Common myeloid progenitor, CD34-positive (primary cell): ENCODE measurements around the gene CAPSL.
A peak's percentile ranks its signal among the peaks of the same experiment; 100 is the strongest.

Experiments used
- CTCF ChIA-PET: fragments of 350-600 bp; sonication (Branson Sonifier 250); formaldehyde crosslinking; loops from one replicate; lab custom pipeline; 2021; ENCODE audit warnings: antibody characterized with exemption; lab: Charles Lee
- POLR2A ChIA-PET: fragments of 350-600 bp; sonication (Branson Sonifier 250); formaldehyde crosslinking; loops from one replicate; lab custom pipeline; 2021; ENCODE audit warnings: antibody characterized with exemption; lab: Charles Lee
- DNase-seq, 3 donors: peaks; one replicate each; pipeline versions ENCODE4 v3.0.0 to v3.0.0-alpha.2; 2013
- H3K27ac ChIP-seq, 2 experiments: 1 replicate in 1 of 2; 2 replicates in 1 of 2; pipeline ENCODE4 v1.7.0; 2013; ENCODE audit warnings: inconsistent platforms in 2 of 2, low read length in 2 of 2, mild to moderate bottlenecking in 2 of 2, low read depth in 1 of 2, moderate library complexity in 1 of 2; ENCODE audit not compliant: severe bottlenecking in 2 of 2, insufficient read depth in 1 of 2, poor library complexity in 1 of 2
- H3K27me3 ChIP-seq, 5 experiments: replicated peaks in 2 of 5; 1 replicate in 3 of 5; 2 replicates in 2 of 5; pipeline versions ENCODE4 v1.6.1 to v1.7.0; 2013; ENCODE audit warnings: low read length in 4 of 5, mild to moderate bottlenecking in 2 of 5, moderate library complexity in 2 of 5, inconsistent platforms in 1 of 5; ENCODE audit not compliant: insufficient read depth in 5 of 5, control insufficient read depth in 4 of 5
- H3K36me3 ChIP-seq, 4 experiments: 1 replicate in 2 of 4; 2 replicates in 2 of 4; pipeline versions ENCODE4 v1.6.1 to v1.7.0; 2013; ENCODE audit warnings: low read length in 3 of 4, control low read depth in 1 of 4, mild to moderate bottlenecking in 1 of 4; ENCODE audit not compliant: control insufficient read depth in 4 of 4, insufficient read depth in 4 of 4
- H3K4me1 ChIP-seq, 4 experiments: 1 replicate in 3 of 4; 2 replicates in 1 of 4; pipeline versions ENCODE4 v1.6.1 to v1.7.1; 2013; ENCODE audit warnings: low read length in 3 of 4, mild to moderate bottlenecking in 3 of 4, control low read depth in 1 of 4, inconsistent platforms in 1 of 4, moderate library complexity in 1 of 4; ENCODE audit not compliant: control insufficient read depth in 4 of 4, insufficient read depth in 4 of 4; ENCODE audit errors: control extremely low read depth in 1 of 4
- H3K4me3 ChIP-seq, 7 experiments: 1 replicate in 4 of 7; 2 replicates in 3 of 7; pipeline versions ENCODE4 v1.5.1 to v1.7.0; 2013; ENCODE audit warnings: mild to moderate bottlenecking in 7 of 7, low read length in 6 of 7, moderate library complexity in 6 of 7, inconsistent platforms in 2 of 7, low read depth in 2 of 7, control low read depth in 1 of 7; ENCODE audit not compliant: insufficient read depth in 4 of 7, control insufficient read depth in 1 of 7; ENCODE audit errors: extremely low read depth in 1 of 7
- H3K9me3 ChIP-seq, 5 experiments: 1 replicate in 4 of 5; 2 replicates in 1 of 5; pipeline versions ENCODE4 v1.6.1 to v1.7.1; 2013; ENCODE audit warnings: low read length in 4 of 5, mild to moderate bottlenecking in 2 of 5, inconsistent platforms in 1 of 5, low read depth in 1 of 5, moderate library complexity in 1 of 5; ENCODE audit not compliant: control insufficient read depth in 4 of 5, insufficient read depth in 2 of 5; ENCODE audit errors: control extremely low read depth in 1 of 5
- WGBS: methylation state at CpG from one replicate; pipeline ENCODE4 v1.1.5; 2013; ENCODE audit not compliant: insufficient coverage; 5-methylcytosine and 5-hydroxymethylcytosine counted together

CAPSL gene

GRCh38 chr5:35886381-35886780 is 52.0 kb downstream of the CAPSL start:
- no CpG with 5 or more reads among the region's 3 CpGs for WGBS
- no peak overlapping the region for H3K4me3 ChIP-seq
- peaks cover 0 to 2% (median 0%) of the 10 kb centered on the region in 5 experiments for H3K9me3 ChIP-seq
- POLR2A ChIA-PET: no interaction called here
- DNase-seq: peak in 2 of 3 donors; percentile 50 to 66
- H3K4me1 ChIP-seq: peaks cover 14 to 42% (median 27%) of the 10 kb centered on the region in 4 experiments
- H3K36me3 ChIP-seq: no peaks in the 10 kb centered on the region
- no peaks in the 10 kb centered on the region for H3K27me3 ChIP-seq
- CTCF ChIA-PET: no interaction called here
- H3K27ac ChIP-seq: no peak overlapping the region

DNA sequence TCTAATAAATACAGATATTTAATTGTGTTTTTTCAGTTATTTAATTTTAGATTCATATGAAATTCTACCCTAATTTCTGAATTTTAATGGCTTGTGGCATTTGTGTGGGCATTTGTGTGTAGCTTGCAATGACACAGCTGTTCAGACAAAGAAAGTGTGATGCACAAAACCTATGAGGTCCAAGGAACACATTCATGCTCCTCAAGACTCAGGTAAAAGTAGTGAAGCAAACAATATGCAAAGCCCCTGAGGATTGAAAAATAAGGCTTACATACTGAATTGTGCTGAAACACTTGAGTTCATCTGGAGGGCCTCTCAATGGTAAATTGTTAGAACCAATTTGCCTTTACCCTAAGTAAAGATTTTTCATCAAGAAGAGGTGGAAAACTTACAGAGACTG is 53.6 kb downstream of the CAPSL start:
- ChIA-PET POLR2A (no interaction called here), CTCF (interaction anchor here (1.4 to 1.6 kb wide), 2 partner anchors 9 to 40 kb away, joined by 3 to 4 read pairs; no protein-coding TSS in a partner anchor)
- Histone ChIP-seq H3K4me1 (peaks cover 14 to 50% (median 29%) of the 10 kb centered on the region in 4 experiments), H3K36me3 (no peaks in the 10 kb centered on the region), H3K9me3 (no peaks in the 10 kb centered on the region), H3K27me3 (no peaks in the 10 kb centered on the region), H3K27ac (no peak overlapping the region), H3K4me3 (peak overlapping the region in 1 of 7 experiments; percentile 19)
- DNase-seq: no peak

DNA sequence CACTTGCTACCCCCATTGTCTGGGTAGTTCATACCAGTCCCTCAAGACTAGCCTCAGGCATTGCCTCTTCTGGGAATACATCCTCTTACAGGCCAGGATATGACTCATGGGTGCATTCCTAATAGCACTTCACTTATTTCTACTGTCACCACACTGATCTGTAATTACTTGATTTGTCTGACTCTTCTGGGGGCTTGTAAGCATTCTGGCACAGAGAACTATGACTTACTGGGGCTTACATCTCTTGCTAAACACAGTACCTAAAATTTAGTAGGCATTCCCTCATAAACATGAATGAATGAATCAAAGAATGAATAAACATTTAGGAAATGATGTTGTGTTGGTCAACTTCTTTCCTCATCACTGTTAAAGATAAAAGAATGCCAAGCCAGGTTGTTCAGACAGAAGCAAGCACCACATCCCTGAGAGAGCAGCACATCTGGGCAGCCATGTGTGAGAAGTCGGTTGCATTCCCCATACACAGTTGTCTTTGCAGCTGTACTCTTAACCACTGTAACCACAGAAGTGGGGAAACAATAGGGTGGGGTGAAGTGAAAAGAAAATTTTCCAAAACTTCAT is 54.1 kb downstream of the CAPSL start:
- no CpG with 5 or more reads among the region's 1 CpG for WGBS
- DNase-seq: peak; percentile 14 to 90 (median 85)
- Histone ChIP-seq H3K4me3 (peak overlapping the region in 2 of 7 experiments; percentile 19 to 31), H3K27ac (peak overlapping the region in 1 of 2 experiments; percentile 32), H3K9me3 (no peaks in the 10 kb centered on the region), H3K4me1 (peaks cover 14 to 55% (median 29%) of the 10 kb centered on the region in 4 experiments), H3K36me3 (no peaks in the 10 kb centered on the region), H3K27me3 (no peaks in the 10 kb centered on the region)
- ChIA-PET POLR2A (no interaction called here), CTCF (interaction anchor here (1.4 to 1.6 kb wide), 2 partner anchors 10 to 40 kb away, joined by 3 to 4 read pairs; no protein-coding TSS in a partner anchor)

GRCh38 chr5:35881758-35882157 is 56.7 kb downstream of the CAPSL start:
- CTCF ChIA-PET: interaction anchor here (0.6 to 1.5 kb wide), 5 partner anchors 10 to 104 kb away, joined by 3 to 5 read pairs (median 4); no protein-coding TSS in a partner anchor
- WGBS: 100% methylated on average over 2 of the region's 2 CpGs
- POLR2A ChIA-PET: no interaction called here

GRCh38 chr5:35880156-35880555 is 58.3 kb downstream of the CAPSL start:
- POLR2A ChIA-PET: no interaction called here
- CTCF ChIA-PET: interaction anchor here (1.0 to 1.4 kb wide), 3 partner anchors 17 to 44 kb away, joined by 3 to 5 read pairs (median 4); no protein-coding TSS in a partner anchor
- no CpG with 5 or more reads among the region's 1 CpG for WGBS
- no peak overlapping the region for H3K4me3 ChIP-seq
- no peak for DNase-seq
- H3K27me3 ChIP-seq: no peaks in the 10 kb centered on the region
- H3K4me1 ChIP-seq: peaks cover 14 to 57% (median 25%) of the 10 kb centered on the region in 4 experiments
- no peak overlapping the region for H3K27ac ChIP-seq
- no peaks in the 10 kb centered on the region for H3K36me3 ChIP-seq
- H3K9me3 ChIP-seq: no peaks in the 10 kb centered on the region

More at GRCh38 chr5:35881758-35882157, 56.7 kb downstream of the CAPSL start:
- H3K4me1 ChIP-seq: peaks cover 14 to 57% (median 30%) of the 10 kb centered on the region in 4 experiments
- H3K4me3 ChIP-seq: no peak overlapping the region
- no peak overlapping the region for H3K27ac ChIP-seq
- no peaks in the 10 kb centered on the region for H3K9me3 ChIP-seq
- no peaks in the 10 kb centered on the region for H3K36me3 ChIP-seq
- H3K27me3 ChIP-seq: no peaks in the 10 kb centered on the region
- no peak for DNase-seq

DNA sequence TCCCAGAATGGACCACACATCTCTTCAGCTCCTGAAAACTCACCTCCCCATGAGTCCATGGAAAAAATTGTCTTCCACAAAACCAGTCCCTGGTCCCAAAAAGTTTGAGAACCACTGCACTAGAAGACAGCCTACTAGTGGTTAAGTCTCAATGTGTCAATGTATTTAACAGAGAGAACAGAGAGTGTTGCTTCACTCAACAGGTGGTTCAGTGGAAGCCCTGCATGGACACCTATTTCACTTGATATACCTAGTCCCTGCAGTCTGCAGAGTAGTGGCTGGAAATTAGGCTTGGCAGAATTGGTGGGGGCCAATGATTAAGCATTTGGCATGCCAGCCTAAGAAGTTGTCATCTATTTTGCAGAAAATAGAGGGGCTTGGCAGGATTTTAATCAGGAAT is 58.8 kb downstream of the CAPSL start:
- H3K27ac ChIP-seq: no peak overlapping the region
- H3K36me3 ChIP-seq: no peaks in the 10 kb centered on the region
- ChIA-PET CTCF (interaction anchor here (1.2 to 1.4 kb wide), 3 partner anchors 17 to 103 kb away, joined by 3 to 5 read pairs (median 3); no protein-coding TSS in a partner anchor), POLR2A (no interaction called here)
- H3K4me1 ChIP-seq: peaks cover 11 to 52% (median 21%) of the 10 kb centered on the region in 4 experiments
- no peaks in the 10 kb centered on the region for H3K9me3 ChIP-seq
- no peak for DNase-seq
- no peak overlapping the region for H3K4me3 ChIP-seq
- H3K27me3 ChIP-seq: no peaks in the 10 kb centered on the region

- Histone ChIP-seq H3K4me1 (peaks cover 6 to 46% (median 16%) of the 10 kb centered on the region in 4 experiments), H3K27ac (no peak overlapping the region), H3K36me3 (no peaks in the 10 kb centered on the region), H3K27me3 (no peaks in the 10 kb centered on the region), H3K9me3 (no peaks in the 10 kb centered on the region), H3K4me3 (no peak overlapping the region)
- no peak for DNase-seq
- WGBS: 90% methylated on average over 2 of the region's 2 CpGs
- ChIA-PET CTCF (interaction anchor here (1.2 kb wide), 2 partner anchors 16 to 103 kb away, joined by 3 read pairs; no protein-coding TSS in a partner anchor), POLR2A (no interaction called here)
Observed at GRCh38 chr5:35879096-35879495, 59.3 kb downstream of the CAPSL start.
